ENCODE results near the gene TUBA1C.
"Not testable (repeated sequence)": the region's sequence is repeated elsewhere in the genome, so short reads cannot be mapped to it uniquely, and the experiment has no call there.

The TUBA1C gene

GRCh38 chr12:49309386-49309785 lies 44.5 kb downstream of the TUBA1C start:
- H3K27me3 ChIP-seq (replicated peaks in 2 of 5; ENCODE audit: control insufficient read depth in 4 of 5, insufficient read depth in 5 of 5, low read length in 4 of 5): peaks cover 0 to 6% (median 2%) of the 10 kb centered on the region in 5 experiments
- 97% methylated on average over 5 of the region's 7 CpGs for WGBS (ENCODE audit: insufficient coverage)
- no peaks in the 10 kb centered on the region for H3K36me3 ChIP-seq (ENCODE audit: control insufficient read depth in 4 of 4, insufficient read depth in 4 of 4, low read length in 3 of 4)
- no peaks in the 10 kb centered on the region for H3K9me3 ChIP-seq (ENCODE audit: control extremely low read depth in 1 of 5, control insufficient read depth in 4 of 5, insufficient read depth in 2 of 5, low read depth in 1 of 5, low read length in 4 of 5)
- ChIA-PET POLR2A (no interaction called here), CTCF (interaction anchor here (0.7 to 1.2 kb wide), 2 partner anchors 10 to 14 kb away, joined by 3 read pairs; no protein-coding TSS in a partner anchor)
- no peak overlapping the region for H3K27ac ChIP-seq (ENCODE audit: insufficient read depth in 1 of 2, low read depth in 1 of 2, low read length in 2 of 2, poor library complexity in 1 of 2, severe bottlenecking in 2 of 2)
- no peak overlapping the region for H3K4me3 ChIP-seq (ENCODE audit: control insufficient read depth in 1 of 7, extremely low read depth in 1 of 7, insufficient read depth in 4 of 7, low read depth in 2 of 7, low read length in 6 of 7)
- no peak for DNase-seq
- no peaks in the 10 kb centered on the region for H3K4me1 ChIP-seq (ENCODE audit: control extremely low read depth in 1 of 4, control insufficient read depth in 4 of 4, insufficient read depth in 4 of 4, low read length in 3 of 4)

- CTCF ChIA-PET: interaction anchor here (1.0 kb wide), 1 partner anchor 21 kb away, joined by 3 read pairs; no protein-coding TSS in a partner anchor
- no CpG with 5 or more reads among the region's 3 CpGs for WGBS (ENCODE audit: insufficient coverage)
- DNase-seq: not testable (repeated sequence)
Observed at GRCh38 chr12:49310451-49311000, 45.6 kb downstream of the TUBA1C start.

GRCh38 chr12:49314811-49315210 lies 49.9 kb downstream of the TUBA1C start:
- H3K4me1 ChIP-seq (ENCODE audit: control extremely low read depth in 1 of 4, control insufficient read depth in 4 of 4, insufficient read depth in 4 of 4, low read length in 3 of 4): no peaks in the 10 kb centered on the region
- no peaks in the 10 kb centered on the region for H3K36me3 ChIP-seq (ENCODE audit: control insufficient read depth in 4 of 4, insufficient read depth in 4 of 4, low read length in 3 of 4)
- CTCF ChIA-PET: interaction anchor here (1.4 kb wide), 1 partner anchor 25 kb away, joined by 4 read pairs; no protein-coding TSS in a partner anchor
- no peak overlapping the region for H3K4me3 ChIP-seq (ENCODE audit: control insufficient read depth in 1 of 7, extremely low read depth in 1 of 7, insufficient read depth in 4 of 7, low read depth in 2 of 7, low read length in 6 of 7)
- H3K27ac ChIP-seq (ENCODE audit: insufficient read depth in 1 of 2, low read depth in 1 of 2, low read length in 2 of 2, poor library complexity in 1 of 2, severe bottlenecking in 2 of 2): no peak overlapping the region
- H3K9me3 ChIP-seq (ENCODE audit: control extremely low read depth in 1 of 5, control insufficient read depth in 4 of 5, insufficient read depth in 2 of 5, low read depth in 1 of 5, low read length in 4 of 5): no peaks in the 10 kb centered on the region
- WGBS (ENCODE audit: insufficient coverage): no CpG with 5 or more reads among the region's 1 CpG
- H3K27me3 ChIP-seq (replicated peaks in 2 of 5; ENCODE audit: control insufficient read depth in 4 of 5, insufficient read depth in 5 of 5, low read length in 4 of 5): peaks cover 0 to 5% (median 0%) of the 10 kb centered on the region in 5 experiments
- POLR2A ChIA-PET: no interaction called here
- no peak for DNase-seq

More at GRCh38 chr12:49310451-49311000, 45.6 kb downstream of the TUBA1C start:
- POLR2A ChIA-PET; H3K27me3 ChIP-seq (replicated peaks in 2 of 5; ENCODE audit: control insufficient read depth in 4 of 5, insufficient read depth in 5 of 5, low read length in 4 of 5); H3K4me3 ChIP-seq (ENCODE audit: control insufficient read depth in 1 of 7, extremely low read depth in 1 of 7, insufficient read depth in 4 of 7, low read depth in 2 of 7, low read length in 6 of 7); H3K4me1 ChIP-seq (ENCODE audit: control extremely low read depth in 1 of 4, control insufficient read depth in 4 of 4, insufficient read depth in 4 of 4, low read length in 3 of 4); H3K36me3 ChIP-seq (ENCODE audit: control insufficient read depth in 4 of 4, insufficient read depth in 4 of 4, low read length in 3 of 4); H3K27ac ChIP-seq (ENCODE audit: insufficient read depth in 1 of 2, low read depth in 1 of 2, low read length in 2 of 2, poor library complexity in 1 of 2, severe bottlenecking in 2 of 2); H3K9me3 ChIP-seq (ENCODE audit: control extremely low read depth in 1 of 5, control insufficient read depth in 4 of 5, insufficient read depth in 2 of 5, low read depth in 1 of 5, low read length in 4 of 5): not testable (repeated sequence)

- H3K27ac ChIP-seq (ENCODE audit: insufficient read depth in 1 of 2, low read depth in 1 of 2, low read length in 2 of 2, poor library complexity in 1 of 2, severe bottlenecking in 2 of 2); H3K4me1 ChIP-seq (ENCODE audit: control extremely low read depth in 1 of 4, control insufficient read depth in 4 of 4, insufficient read depth in 4 of 4, low read length in 3 of 4); H3K9me3 ChIP-seq (ENCODE audit: control extremely low read depth in 1 of 5, control insufficient read depth in 4 of 5, insufficient read depth in 2 of 5, low read depth in 1 of 5, low read length in 4 of 5); H3K36me3 ChIP-seq (ENCODE audit: control insufficient read depth in 4 of 4, insufficient read depth in 4 of 4, low read length in 3 of 4); POLR2A ChIA-PET; DNase-seq; H3K27me3 ChIP-seq (replicated peaks in 2 of 5; ENCODE audit: control insufficient read depth in 4 of 5, insufficient read depth in 5 of 5, low read length in 4 of 5); H3K4me3 ChIP-seq (ENCODE audit: control insufficient read depth in 1 of 7, extremely low read depth in 1 of 7, insufficient read depth in 4 of 7, low read depth in 2 of 7, low read length in 6 of 7): not testable (repeated sequence)
- CTCF ChIA-PET: interaction anchor here (1.7 kb wide), 1 partner anchor 15 kb away, joined by 6 read pairs; no protein-coding TSS in a partner anchor
- no CpG with 5 or more reads among the region's 10 CpGs for WGBS (ENCODE audit: insufficient coverage)
Observed at GRCh38 chr12:49317118-49317517, 52.2 kb downstream of the TUBA1C start.

- DNase-seq; POLR2A ChIA-PET; H3K4me3 ChIP-seq (ENCODE audit: control insufficient read depth in 1 of 7, extremely low read depth in 1 of 7, insufficient read depth in 4 of 7, low read depth in 2 of 7, low read length in 6 of 7); H3K9me3 ChIP-seq (ENCODE audit: control extremely low read depth in 1 of 5, control insufficient read depth in 4 of 5, insufficient read depth in 2 of 5, low read depth in 1 of 5, low read length in 4 of 5); H3K27ac ChIP-seq (ENCODE audit: insufficient read depth in 1 of 2, low read depth in 1 of 2, low read length in 2 of 2, poor library complexity in 1 of 2, severe bottlenecking in 2 of 2); H3K27me3 ChIP-seq (replicated peaks in 2 of 5; ENCODE audit: control insufficient read depth in 4 of 5, insufficient read depth in 5 of 5, low read length in 4 of 5); H3K36me3 ChIP-seq (ENCODE audit: control insufficient read depth in 4 of 4, insufficient read depth in 4 of 4, low read length in 3 of 4): not testable (repeated sequence)
- WGBS (ENCODE audit: insufficient coverage): 95% methylated on average over 7 of the region's 9 CpGs
- CTCF ChIA-PET: interaction anchor here (0.8 to 2.6 kb wide), 3 partner anchors 11 to 22 kb away, joined by 3 to 8 read pairs (median 4); no protein-coding TSS in a partner anchor
- H3K4me1 ChIP-seq (ENCODE audit: control extremely low read depth in 1 of 4, control insufficient read depth in 4 of 4, insufficient read depth in 4 of 4, low read length in 3 of 4): peaks cover 5 to 20% (median 17%) of the 10 kb centered on the region in 4 experiments
Observed at GRCh38 chr12:49320411-49321103, 55.7 kb downstream of the TUBA1C start.

- WGBS (ENCODE audit: insufficient coverage): 67% methylated on average over 7 of the region's 12 CpGs
Observed at GRCh38 chr12:49322367-49322707, 57.5 kb downstream of the TUBA1C start.

More at GRCh38 chr12:49322367-49322707, 57.5 kb downstream of the TUBA1C start:
- DNase-seq: no peak
- POLR2A ChIA-PET: no interaction called here
- H3K27ac ChIP-seq (ENCODE audit: insufficient read depth in 1 of 2, low read depth in 1 of 2, low read length in 2 of 2, poor library complexity in 1 of 2, severe bottlenecking in 2 of 2): peak overlapping the region in 1 of 2 experiments; percentile 79
- peaks cover 2 to 21% (median 8%) of the 10 kb centered on the region in 4 experiments for H3K36me3 ChIP-seq (ENCODE audit: control insufficient read depth in 4 of 4, insufficient read depth in 4 of 4, low read length in 3 of 4)
- no peaks in the 10 kb centered on the region for H3K9me3 ChIP-seq (ENCODE audit: control extremely low read depth in 1 of 5, control insufficient read depth in 4 of 5, insufficient read depth in 2 of 5, low read depth in 1 of 5, low read length in 4 of 5)
- peaks cover 0 to 4% (median 0%) of the 10 kb centered on the region in 5 experiments for H3K27me3 ChIP-seq (replicated peaks in 2 of 5; ENCODE audit: control insufficient read depth in 4 of 5, insufficient read depth in 5 of 5, low read length in 4 of 5)
- CTCF ChIA-PET: interaction anchor here (0.7 to 2.9 kb wide), 7 partner anchors 9 to 36 kb away, joined by 3 to 18 read pairs (median 4); partner anchors contain the start of gene C1QL4
- H3K4me1 ChIP-seq (ENCODE audit: control extremely low read depth in 1 of 4, control insufficient read depth in 4 of 4, insufficient read depth in 4 of 4, low read length in 3 of 4): peaks cover 5 to 20% (median 17%) of the 10 kb centered on the region in 4 experiments
- H3K4me3 ChIP-seq (ENCODE audit: control insufficient read depth in 1 of 7, extremely low read depth in 1 of 7, insufficient read depth in 4 of 7, low read depth in 2 of 7, low read length in 6 of 7): peak overlapping the region; percentile 63 to 92 (median 83)

Measured in common myeloid progenitor, CD34-positive (primary cell).